Amniotic epithelial cell (primary cell): ENCODE results near the gene RTP2.

Experiments
- DNase-seq: peaks from one replicate; pipeline ENCODE4 v3.0.0-alpha.2; 2010; ENCODE audit warnings: low read depth

RTP2 gene

DNA sequence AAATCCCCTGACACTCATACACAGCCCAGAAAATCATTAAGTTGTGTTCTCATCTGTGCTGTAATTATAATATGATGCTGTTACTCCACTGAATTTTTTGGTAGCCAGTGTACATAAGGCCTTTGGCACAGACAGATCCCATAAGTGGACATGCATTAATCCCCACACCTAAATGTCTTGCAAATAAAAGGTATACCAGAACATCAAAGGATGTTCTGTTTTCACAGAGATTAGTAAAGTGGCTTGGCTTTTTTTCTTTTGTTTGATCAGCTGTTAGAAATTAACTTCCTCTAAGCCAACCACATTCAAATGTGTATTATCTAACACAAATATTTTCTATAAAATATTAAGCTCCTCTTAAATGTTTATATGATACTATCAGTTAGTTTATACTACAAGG, 34.8 kb downstream of the RTP2 start:
- no peak for DNase-seq

DNA sequence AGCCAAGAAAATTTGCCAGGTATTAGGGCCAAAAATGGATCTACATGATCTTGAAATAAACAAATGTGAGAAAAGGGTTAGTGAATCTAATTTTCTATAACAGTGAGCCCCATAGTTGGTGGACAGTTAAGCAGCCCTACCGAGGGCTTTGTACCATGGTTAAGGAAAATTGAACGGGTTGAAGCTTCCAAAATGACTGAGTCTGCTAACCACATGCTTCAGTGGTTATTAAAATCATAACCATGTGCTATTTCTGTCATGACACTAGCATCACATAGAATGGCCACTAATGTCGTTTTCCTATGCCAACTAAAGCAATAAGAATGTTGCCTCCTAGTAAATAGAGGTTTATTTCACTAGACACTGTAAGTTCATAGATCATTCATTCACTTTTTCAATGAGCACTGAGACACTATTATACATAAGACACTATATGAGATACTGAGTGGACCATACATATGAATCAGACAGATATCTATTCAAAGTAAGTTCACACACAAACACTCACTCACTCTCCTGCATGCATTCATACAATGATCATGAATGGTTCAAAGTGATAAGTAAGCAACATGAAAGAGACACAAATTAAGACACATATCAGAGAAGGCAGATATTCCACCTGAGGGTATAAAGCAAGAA, 36.5 kb downstream of the RTP2 start:
- DNase-seq, result no peak

DNA sequence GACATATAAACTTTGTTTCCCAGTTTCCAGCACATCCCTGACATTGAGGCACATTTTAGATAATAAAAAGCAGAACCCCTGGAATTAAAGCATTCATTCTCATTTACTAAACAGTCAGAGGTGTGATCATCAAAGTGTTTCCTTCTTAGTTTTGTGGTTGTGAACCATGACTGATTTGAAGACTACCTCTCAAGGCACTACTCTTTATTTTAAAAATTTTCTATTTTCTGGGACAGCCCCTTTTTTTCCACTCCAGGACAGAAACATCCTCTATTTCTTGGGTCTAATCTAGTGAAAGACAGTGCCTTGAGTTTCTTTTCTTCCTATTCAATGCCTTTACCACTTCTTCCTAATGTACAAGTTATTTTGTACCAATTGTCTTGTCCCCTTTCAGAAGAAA, 37.3 kb downstream of the RTP2 start:
- DNase-seq, result no peak

DNA sequence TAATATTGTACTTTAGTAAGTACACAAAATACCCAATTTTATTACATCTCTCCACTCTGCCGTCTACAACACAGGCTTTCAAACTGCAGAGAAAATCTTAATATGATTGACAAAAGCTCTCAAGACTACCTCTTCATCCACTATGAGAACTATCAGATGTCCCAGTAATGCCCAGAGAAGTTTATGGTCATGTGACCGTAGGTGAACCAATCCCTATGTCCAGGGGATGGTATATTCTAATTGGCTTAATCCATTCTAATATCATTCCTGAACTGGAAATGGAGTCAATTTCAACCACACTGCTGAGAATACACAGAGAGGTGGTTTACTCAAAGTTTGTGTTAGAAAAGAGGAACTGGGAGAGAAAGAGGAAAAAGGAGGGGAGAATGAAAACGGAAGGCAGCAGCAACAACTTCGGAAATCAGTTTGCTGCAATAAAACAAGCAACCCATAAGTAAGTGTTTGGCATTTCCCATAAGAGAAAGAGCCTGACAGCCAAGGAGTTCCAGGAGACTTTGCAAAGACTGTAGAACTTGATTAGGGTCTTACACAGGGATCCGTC, 39.4 kb downstream of the RTP2 start:
- no peak for DNase-seq

DNA sequence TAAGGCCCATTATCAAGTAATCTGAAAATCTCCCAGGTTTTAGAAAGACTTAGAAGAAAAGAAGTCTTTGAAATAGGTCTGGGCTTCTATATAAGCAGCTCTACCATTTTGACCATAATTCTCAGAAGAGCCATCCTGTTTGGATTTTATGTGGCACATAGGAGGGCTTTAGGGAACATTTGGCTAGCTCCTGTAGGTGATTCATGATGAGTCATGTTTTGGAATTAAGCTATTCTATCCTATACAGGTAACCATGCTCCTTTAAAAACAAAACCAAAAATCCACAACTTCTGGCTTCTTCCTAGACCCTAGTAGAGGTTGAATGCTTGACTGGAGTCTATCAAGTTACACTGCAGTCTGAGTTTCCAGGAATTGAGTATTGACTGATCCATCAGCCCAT, 41.1 kb downstream of the RTP2 start:
- no peak for DNase-seq

DNA sequence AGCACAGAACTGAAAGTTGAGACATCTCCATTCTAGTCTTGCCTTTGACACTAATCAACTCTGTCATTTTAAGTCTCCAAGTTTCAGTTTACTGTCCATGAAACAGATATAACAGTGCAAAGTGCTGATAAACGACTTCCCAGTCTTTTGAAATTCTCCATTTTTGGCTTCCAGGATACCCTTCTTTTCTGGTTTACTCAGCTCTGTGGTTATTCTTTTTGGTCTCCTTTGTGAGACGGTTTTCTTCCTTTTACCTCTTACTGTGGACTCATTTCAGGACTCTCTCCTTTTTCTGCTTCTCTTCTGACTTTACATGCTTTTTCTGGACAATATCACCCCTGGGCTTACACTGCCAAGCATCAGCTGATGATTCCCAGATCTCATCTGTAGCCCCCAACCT, 51.1 kb downstream of the RTP2 start:
- DNase-seq, result no peak
